ENCODE measurements around the gene ASAP2.

DNA sequence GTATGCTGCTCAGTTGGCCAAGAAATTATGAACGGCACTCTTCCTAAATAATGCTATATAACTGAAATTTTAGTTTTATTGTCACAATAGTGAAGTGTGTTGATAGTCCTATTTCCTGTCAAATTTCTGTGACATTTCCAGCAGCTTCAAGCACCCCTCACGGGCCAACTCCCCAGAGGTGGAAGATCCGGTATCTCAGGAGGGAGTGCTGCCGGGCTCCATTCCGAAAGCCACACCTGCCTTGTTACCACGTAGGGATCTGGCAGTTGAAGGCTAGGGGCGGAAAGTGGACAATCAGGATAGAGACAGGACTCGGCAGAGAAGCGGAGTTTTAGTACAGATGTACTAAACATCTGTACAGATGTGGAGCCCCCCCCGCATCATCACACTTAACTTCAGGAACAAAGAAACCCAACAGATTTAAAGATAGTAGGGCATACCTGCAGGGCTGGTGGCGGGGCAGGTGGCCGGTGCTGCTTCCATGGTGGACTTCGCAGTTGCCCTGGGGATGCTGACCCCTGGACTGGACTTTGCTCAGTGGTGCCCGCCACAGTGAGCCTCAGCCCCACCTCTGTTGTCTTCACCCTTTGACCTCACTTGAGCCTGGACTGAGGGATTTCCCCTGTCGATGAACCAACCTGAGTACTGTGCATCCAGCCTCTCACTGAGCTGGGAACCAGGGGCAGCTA, 22.3 kb downstream of the ASAP2 start:
- TF ChIP-seq, protein P1, sequence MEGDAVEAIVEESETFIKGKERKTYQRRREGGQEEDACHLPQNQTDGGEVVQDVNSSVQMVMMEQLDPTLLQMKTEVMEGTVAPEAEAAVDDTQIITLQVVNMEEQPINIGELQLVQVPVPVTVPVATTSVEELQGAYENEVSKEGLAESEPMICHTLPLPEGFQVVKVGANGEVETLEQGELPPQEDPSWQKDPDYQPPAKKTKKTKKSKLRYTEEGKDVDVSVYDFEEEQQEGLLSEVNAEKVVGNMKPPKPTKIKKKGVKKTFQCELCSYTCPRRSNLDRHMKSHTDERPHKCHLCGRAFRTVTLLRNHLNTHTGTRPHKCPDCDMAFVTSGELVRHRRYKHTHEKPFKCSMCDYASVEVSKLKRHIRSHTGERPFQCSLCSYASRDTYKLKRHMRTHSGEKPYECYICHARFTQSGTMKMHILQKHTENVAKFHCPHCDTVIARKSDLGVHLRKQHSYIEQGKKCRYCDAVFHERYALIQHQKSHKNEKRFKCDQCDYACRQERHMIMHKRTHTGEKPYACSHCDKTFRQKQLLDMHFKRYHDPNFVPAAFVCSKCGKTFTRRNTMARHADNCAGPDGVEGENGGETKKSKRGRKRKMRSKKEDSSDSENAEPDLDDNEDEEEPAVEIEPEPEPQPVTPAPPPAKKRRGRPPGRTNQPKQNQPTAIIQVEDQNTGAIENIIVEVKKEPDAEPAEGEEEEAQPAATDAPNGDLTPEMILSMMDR (IDR thresholded peaks at IDR 0.05): no peak
- no peak for TF ChIP-seq POLR2A (IDR thresholded peaks at IDR 0.05)
